Transverse colon (tissue), 4 donors: ENCODE measurements around the gene RAB4A.

ENCODE experiments used
- EP300 ChIP-seq: sonication (generic); formaldehyde crosslinking; IDR thresholded peaks from one replicate; pipeline ENCODE4 v1.6.1; 2017; ENCODE audit warnings: antibody characterized with exemption, low read depth
- POLR2A ChIP-seq: fragments of 450-650 bp; IDR thresholded peaks from one replicate; pipeline ENCODE4 v1.6.1; 2016; ENCODE audit warnings: antibody characterized with exemption, mild to moderate bottlenecking, moderate library complexity
- POLR2AphosphoS5 ChIP-seq, 3 donors: sonication (generic); formaldehyde crosslinking; IDR thresholded peaks; one replicate each; pipeline ENCODE4 v1.6.1; 2016; ENCODE audit warnings: antibody characterized with exemption in 3 of 3
- TF ChIP-seq, protein P1 (sequence below), 5 experiments: fragments of 200-600 bp in 3 of 5; fragments of 450-650 bp in 2 of 5; sonication (generic) in 3 of 5; IDR thresholded peaks; 1 replicate in 2 of 5; 2 replicates in 3 of 5; pipeline ENCODE4 v1.5.1; 2016 to 2017; ENCODE audit warnings: antibody characterized with exemption in 5 of 5, inconsistent platforms in 3 of 5, mild to moderate bottlenecking in 2 of 5, moderate library complexity in 1 of 5

DNA sequence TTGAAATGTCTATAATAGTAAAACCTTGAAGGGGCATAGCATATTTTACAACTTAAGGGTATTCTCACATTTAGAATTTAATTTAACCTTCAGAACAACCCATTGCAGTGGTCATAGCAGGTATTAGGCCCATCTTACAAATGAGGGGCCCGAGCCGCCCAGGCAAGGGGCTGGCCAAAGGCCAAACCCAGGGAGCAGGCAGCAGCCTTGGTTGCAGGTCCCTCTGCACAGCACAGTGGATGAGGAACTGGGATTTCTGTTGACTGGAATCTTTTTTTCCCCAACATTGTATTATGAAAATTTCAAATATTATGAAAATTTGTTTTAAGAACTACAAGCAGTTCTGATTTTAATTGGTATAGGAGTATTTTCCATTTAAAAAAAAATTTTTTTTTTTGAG, 38.8 kb downstream of the RAB4A start:
- TF ChIP-seq, protein P1, sequence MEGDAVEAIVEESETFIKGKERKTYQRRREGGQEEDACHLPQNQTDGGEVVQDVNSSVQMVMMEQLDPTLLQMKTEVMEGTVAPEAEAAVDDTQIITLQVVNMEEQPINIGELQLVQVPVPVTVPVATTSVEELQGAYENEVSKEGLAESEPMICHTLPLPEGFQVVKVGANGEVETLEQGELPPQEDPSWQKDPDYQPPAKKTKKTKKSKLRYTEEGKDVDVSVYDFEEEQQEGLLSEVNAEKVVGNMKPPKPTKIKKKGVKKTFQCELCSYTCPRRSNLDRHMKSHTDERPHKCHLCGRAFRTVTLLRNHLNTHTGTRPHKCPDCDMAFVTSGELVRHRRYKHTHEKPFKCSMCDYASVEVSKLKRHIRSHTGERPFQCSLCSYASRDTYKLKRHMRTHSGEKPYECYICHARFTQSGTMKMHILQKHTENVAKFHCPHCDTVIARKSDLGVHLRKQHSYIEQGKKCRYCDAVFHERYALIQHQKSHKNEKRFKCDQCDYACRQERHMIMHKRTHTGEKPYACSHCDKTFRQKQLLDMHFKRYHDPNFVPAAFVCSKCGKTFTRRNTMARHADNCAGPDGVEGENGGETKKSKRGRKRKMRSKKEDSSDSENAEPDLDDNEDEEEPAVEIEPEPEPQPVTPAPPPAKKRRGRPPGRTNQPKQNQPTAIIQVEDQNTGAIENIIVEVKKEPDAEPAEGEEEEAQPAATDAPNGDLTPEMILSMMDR (IDR thresholded peaks at IDR 0.05), result no peak
- TF ChIP-seq POLR2A, result no peak
- no peak for TF ChIP-seq EP300
- TF ChIP-seq POLR2AphosphoS5 (IDR thresholded peaks at IDR 0.05), result no peak
